Measurements from ENCODE around the gene CCL3.
"Not testable (repeated sequence)": the region's sequence is repeated elsewhere in the genome, so short reads cannot be mapped to it uniquely, and the experiment has no call there.

Gene CCL3

DNA sequence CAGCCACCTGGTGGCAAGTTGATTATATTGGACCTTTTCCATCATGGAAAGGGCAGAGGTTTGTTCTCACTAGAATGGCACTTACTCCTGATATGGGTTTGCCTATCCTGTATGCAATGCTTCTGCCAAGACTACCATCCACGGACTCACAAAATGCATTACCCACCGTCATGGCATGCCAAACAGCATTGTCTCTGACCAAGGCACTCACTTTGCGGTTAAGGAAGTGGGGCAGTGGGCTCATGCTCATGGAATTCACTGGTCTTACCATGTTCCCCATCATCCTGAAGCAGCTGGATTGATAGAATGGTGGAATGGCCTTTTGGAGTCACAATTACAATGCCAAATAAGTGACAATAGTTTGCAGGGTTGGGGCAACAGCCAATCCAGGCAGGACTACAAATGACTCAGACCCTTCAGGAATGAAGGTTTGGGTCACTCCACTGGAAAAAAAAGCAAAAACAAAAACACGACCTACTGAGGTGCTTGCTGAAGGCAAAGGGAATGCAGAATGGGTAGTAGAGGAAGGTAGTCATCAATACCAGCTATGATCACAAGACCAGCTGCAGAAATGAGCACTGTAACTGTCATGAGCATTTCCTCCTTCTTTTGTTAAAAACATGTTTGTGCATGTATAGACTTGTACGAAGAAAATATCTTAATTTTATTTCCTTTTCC lies 25.2 kb upstream of the CCL3 start:
- DNase-seq: not testable (repeated sequence)

DNA sequence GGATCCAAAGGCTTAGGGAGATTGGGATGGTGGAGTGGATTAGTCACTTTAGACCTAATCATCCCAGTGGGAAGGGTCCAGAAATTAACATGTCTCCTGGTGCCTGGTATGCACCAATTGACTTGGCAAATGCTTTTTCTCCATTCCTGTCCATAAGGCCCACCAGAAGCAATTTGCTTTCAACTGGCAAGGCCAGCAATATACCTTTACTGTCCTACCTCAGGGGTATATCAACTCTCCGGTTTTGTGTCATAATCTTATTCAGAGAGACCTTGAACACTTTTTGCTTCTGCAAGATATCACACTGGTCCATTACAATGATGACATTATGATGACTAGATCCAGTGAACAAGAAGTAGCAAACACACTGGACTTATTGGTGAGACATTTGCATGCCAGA lies 23.2 kb upstream of the CCL3 start:
- not testable (repeated sequence) for DNase-seq

DNA sequence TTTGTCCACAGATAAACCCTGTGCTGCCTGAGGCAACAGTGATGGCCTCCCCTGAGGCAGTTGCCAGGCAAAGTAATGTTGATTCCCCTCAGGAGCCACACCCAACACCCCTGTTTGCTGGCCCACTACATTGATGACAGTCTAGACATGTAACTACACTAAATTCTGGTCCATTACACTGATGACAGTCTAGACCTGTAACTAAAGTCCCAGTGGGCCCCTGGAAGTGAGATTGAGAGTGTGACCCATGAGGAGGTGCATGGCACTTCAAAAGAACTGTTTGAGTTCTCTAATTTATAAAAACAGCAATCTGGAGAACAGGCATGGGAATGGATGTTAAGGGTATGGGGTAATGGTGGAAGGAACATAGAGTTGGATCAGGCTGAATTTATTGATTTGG lies 22.6 kb upstream of the CCL3 start:
- DNase-seq: no peak

DNA sequence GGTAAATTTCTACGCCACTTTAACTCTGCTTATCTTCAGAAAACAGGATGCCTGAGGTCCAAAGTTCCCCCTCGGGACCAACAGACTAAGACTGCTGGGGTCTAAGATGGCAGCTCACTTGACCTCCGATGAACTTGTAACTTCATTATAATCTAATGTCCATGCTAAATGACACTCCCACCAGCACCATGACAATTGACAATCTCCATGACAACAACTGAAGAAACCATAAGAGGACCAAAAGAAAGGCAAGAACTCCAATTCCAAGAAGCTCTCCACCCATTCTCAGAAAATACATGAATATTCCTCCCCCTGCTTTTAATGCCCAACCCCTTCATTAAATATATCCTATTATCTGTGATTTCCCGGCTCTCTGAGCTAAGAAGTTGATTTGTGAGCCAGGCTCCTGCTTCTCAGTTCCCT lies 21.1 kb upstream of the CCL3 start:
- no peak for DNase-seq

DNA sequence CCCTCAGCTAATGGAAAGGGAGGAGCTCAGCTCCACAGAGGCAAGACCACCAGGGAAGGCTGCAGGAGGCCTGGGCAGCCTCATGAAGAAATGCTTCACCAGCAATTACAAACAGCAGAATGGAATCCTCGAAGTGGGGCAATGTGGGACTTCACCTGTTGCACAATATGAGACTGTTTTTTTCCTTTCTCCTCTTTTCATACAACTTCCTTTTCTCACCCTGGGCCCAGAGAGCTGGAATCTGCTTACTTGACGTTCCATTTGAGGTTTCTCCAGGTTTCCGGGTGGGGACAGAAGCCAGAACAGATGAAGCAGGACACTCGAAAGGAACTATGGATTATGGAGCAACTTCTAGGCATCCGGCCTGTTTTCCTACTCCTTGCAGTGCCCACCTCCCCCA lies 18.3 kb upstream of the CCL3 start:
- DNase-seq: not testable (repeated sequence)

DNA sequence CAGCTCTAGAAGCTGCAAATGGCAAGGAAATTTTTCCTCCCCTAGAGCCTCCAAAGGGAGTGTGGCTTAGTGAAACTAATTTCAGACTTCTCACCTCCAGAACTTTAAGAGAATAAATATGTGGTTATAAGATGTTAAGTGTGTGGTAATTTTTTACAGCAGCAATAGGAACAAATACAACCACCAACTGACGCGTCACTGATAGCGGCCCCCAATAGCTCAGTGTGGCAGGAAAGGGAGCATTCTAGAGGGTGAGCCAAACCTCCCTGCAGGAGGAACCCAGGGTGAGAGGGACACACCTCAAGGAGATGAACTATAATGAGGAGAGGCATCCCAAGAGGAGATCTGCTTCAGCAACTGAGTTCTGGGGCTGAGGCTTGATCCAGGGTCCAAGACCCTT lies 17.7 kb upstream of the CCL3 start:
- no peak for DNase-seq

DNA sequence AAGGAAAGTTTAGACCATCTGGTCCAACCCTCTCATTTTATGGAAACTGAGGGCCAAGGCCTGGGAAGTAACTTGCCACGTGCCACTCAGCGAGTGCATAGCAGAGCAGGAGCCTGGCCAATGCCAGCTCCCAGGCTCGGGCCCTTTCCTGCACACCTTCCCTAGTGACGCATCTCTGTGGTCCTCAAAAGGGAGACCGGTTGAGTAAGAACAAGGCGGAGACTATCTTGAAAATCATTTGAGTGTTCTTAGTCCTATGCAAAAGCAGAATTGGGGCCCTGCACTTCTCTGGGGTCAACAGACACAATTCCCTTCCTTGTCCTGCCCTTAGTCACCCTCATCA lies 16.5 kb upstream of the CCL3 start:
- DNase-seq: no peak

DNA sequence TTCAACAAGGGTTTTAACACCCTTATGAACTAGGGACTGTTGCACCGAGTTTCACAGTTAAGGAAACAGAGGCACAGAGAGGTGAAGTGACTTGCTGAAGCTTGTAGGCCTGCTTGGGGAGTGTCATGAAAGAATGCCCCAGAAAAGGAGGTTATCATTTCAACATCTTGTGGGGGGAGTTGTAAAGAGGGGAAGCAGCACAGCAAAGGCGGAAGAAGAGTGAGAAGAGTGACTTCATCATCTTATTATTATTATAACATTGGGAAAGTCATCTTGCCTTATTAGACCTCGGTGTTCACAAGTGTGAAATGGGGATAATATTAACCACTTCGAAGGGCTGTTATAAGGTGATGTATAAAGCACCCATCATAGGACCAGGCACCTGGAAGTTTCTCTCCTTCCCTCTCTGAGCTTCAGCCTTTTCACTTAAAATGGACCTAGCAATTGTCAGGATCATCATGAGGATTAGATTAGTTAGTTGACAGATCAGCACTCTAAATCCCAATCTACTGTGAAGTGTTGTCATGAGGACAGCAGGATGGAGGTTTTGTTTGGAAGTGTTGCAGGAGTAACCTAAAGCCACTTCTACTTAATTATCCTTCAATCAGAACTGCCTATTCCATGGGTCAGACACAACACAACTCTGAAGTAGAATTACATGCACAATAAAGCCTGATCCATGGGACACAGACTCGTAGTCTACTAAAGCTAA lies 16.0 kb upstream of the CCL3 start:
- DNase-seq: no peak

DNA sequence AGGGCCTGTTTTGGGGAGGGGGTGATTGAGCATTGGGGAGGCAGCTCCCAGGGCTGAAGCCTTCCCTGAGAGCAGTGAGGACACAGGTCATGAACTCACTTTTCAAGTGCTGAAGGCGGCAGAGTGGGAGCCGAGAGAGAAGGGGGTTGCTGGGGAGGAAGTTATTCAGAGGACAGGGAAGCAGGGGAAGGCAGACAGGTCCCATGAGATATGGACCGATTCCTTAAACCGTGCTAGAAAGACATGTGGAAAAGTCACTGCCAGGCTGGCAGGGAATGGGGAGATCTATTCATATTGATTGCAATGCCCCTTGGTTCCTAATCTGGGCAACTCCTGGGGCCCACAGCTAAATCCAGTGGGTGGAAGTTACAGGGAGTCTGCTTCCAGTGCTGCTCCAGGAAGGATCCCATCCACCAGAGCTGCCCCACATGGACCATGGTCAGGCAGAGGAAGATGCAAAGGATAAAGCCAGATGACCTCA lies 14.8 kb upstream of the CCL3 start:
- DNase-seq: no peak

DNA sequence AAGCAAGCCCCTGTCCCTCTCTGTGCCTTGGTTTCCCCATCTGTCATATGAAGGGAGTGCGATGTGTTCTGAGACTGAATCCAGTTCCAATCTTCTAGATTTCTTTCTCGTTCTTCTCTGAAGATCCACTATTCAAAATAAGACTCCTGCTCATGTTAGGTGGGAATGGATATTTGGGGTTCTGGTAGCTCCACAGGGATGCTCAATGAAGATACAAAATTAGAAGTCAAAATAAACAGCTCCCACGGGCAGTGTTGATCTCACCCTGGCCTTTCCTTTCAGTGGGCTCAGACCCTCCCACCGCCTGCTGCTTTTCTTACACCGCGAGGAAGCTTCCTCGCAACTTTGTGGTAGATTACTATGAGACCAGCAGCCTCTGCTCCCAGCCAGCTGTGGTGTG lies 14.3 kb upstream of the CCL3 start:
- not testable (repeated sequence) for DNase-seq

DNA sequence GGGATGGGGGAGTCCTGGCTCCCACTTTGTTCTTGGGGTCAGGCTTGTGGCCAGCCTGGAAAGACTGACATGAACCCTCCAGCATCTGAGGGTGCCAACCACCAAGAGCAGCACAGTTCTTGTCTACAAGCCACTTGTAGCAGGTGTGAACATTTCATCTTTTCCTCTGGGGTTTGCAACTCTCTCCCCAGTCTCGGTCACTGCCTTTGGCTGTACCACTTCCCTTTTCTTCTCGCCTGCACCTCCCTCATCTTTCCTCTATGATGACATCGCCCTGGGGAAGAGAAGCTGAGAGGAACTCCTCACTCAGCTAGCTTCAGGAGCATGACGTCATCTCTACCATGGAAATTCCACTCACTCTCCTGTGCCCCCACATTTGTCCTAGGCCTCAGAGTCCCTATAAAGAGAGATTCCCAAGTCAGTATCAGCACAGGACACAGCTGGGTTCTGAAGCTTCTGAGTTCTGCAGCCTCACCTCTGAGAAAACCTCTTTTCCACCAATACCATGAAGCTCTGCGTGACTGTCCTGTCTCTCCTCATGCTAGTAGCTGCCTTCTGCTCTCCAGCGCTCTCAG lies 13.5 kb upstream of the CCL3 start, which contains the start of gene CCL4:
Gene CCL4, plus strand, starts transcription at position 427 of the 575 bp plus-strand sequence. Its CDS starts 79 bp downstream, at position 506.
- peak; percentile 68 for DNase-seq

DNA sequence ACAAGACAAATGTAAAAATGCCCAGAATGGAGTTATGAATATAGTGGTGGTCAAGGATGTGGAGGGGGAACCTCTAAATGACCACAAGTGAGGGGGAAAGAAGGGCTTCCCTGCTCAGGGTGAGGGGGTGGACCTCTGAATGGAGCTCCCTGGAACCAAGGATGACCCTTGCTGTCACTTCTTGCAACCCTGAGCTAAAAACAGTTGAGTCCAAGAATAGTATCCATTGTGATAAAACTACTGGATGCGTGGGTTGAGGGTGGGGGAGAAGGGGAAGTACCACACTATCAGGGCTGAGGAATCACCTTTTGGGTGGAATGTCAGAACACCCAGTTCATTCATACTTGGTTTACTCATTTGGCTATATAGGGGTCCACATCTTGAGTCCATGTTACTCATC lies 9.1 kb upstream of the CCL3 start:
- not testable (repeated sequence) for DNase-seq

DNA sequence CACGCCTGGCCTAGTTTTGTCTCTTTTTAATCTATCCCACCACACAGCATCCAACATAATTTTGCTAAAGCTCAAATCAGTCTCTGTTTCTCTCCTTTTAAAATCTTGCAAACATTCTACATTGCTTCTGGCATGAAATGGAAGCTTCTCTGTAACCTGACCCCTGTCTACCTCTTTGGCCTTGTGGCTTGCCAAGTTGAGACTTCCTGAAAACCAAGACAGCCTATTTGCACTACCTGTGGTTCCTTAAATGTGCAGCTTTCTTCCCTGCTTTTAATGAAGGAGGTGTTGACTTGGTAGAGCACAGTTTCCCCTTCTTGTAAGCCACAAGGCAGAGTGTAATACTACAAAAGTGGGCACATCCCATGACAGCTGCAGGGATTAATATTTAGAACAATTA lies 6.0 kb upstream of the CCL3 start:
- no peak for DNase-seq

DNA sequence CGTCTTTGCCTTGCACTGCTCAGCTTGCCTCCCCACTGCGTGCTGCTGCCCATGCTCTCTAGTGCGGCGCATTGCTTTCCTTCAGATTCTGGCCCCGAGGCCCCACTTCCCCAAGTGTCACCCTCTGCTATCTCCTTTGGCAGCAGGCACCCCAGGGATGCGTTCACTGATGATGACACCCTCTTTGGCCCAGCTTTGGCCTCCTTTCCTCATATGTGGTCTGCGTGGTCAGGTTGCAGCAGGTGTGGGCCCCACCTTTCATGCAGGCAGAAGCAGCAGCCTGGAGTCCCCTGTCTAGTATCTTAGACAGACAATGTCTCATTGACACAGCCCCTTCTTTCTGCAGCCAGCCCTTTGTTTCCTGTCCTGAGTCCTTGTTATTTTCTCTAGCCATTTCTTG lies 4.8 kb upstream of the CCL3 start:
- DNase-seq: no peak

DNA sequence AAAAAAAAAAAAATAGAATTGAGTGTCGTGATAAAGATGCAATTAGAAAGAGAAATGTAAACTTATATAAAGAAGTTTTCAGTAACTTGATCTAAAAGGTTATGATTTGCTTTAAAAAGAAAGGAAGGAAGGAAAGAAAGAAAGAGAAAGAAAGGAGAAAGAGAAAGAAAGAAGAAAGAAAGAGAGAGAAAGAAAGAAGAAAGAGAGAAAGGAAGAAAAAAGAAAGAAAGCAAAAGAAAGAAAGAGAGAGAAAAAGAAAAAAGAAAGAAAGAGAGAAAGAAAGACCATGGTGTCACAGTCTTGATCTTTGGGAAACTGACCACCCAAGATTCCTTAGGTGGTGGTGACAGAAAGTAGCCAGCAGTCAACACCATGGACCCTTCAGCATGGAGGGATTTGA lies 4.3 kb upstream of the CCL3 start:
- no peak for DNase-seq

DNA sequence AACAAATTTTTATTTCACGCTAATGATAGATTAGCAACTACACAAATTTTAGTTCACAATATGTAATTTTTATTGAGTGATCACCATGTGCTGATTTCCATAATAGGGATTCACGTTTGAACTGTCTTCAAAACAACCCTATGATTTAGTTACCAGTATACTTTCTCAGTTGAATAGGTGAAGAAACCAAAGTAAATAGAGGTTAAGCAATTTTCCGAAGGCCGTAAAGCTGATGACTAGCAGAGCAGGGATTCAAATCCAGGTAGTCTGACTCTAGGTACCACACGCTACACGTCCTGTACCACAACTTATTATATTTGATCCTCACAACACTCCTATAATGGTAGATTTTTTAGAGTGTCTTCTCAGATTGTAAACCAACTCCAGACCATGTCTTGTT lies 2.8 kb upstream of the CCL3 start:
- not testable (repeated sequence) for DNase-seq

DNA sequence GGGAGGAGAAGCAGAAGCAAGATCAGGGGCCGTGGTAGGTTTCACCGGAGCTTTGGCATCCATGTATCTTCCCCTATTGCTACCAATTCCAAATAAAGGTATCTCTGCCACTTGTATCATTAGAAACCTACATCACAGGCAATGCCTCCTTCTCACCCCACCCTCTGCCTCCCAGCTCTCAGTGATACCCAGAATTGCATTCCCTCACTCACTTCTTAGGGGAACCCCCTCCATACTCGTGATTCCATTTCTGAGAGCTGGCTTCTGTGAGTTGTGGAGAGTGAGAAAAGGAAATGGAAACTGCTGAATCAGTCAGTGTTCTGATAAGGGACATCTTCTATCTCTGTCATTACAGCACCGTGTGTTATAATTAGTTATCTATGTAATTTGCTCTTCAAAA lies 2.3 kb upstream of the CCL3 start:
- no peak for DNase-seq

DNA sequence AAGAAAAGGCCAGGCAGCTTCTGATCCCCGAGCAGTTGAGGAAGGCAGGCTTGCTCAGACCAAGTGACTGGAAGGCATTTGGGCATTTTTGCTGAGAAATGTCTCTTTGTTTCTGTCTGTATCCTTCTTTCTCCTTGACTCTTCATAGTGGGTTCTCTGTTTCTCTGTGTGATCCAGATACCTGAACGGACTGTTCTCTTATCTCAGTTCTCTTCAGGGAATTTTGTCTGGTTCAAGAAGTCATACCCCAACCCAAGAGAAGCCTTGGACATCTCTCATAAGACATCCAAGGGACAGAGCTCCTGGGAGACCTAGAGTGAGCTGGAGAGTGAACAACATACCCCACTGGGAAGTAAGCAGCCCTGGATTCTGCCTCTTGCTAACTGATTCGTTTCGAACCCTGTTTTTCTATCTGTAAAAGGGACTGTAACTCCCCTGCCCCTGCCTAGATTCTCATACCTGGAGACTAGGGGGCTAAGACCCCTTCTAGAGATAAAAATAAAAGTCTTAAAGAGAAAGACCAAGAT lies 541 bp downstream of the CCL3 start:
- no peak for DNase-seq

DNA sequence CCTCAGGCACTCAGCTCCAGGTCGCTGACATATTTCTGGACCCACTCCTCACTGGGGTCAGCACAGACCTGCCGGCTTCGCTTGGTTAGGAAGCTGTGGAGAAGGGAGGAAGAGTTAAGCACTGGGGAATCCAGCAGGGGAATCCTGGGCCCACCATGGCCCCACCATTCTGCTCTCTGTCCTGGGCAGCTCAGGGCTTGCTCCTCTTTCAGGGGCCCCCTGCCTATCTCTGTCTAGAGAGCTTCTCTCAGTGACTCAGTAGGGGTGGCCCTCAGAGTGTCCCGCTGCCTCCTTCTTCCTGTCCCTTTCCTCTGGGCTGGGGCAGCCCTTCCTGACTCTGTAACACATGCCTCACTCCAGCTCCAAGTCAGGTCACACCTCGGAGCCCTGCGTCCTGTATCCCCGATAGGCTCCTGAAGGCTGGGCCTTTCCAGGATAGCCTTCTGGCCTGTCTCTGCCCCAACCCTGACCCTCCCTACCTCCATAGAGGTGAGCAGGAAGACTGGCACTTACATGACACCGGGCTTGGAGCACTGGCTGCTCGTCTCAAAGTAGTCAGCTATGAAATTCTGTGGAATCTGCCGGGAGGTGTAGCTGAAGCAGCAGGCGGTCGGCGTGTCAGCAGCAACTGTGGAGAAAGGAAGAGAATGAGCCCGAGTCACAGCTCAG lies 1.1 kb downstream of the CCL3 start:
- DNase-seq: no peak

DNA sequence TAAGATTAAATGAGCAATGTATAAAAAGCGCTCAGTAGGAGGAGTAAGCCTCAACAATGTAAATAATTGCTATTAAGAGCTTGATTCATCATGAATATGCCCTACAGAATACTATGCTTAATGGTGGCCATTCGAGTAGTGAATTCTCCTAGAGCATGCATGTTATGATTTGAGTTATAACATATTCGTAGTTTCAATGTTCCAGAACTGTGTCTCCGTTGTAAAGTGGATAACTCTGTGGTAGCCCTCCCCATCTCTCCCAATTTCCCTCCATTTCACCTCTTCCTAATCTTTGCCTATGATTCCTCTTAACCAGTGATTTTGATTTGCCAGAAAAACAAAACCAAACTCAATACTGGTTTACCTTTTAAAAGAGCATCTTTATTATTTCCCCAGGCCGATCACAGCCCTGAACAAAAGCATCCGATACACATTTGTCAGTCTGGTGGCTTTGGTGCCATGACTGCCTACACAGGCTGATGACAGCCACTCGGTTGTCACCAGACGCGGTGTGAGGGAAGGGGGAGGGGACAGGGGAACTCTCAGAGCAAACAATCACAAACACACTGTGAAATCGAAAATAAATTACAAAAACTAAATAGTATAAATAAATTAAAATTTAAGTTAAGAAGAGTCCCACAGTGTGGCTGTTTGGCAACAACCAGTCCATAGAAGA lies 1.9 kb downstream of the CCL3 start:
- not testable (repeated sequence) for DNase-seq

DNA sequence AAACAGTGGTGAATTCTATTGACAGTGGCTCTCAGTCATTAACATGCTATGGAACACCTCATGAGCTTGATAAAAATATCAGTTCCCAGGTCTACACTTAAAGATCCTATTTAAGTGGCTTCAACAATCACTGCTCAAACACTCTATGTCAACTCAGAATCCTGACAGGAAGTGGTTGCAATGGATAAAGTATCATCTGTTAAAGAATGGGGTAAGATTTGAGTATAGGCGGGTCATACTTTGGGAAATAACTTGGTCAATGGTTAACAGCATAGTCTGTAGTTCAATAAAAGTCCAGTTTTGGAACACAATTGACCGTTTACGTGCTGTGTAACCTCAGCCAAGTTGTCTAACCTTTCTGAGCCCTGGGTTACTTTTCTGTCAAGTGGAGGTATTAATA lies 2.5 kb downstream of the CCL3 start:
- not testable (repeated sequence) for DNase-seq

DNA sequence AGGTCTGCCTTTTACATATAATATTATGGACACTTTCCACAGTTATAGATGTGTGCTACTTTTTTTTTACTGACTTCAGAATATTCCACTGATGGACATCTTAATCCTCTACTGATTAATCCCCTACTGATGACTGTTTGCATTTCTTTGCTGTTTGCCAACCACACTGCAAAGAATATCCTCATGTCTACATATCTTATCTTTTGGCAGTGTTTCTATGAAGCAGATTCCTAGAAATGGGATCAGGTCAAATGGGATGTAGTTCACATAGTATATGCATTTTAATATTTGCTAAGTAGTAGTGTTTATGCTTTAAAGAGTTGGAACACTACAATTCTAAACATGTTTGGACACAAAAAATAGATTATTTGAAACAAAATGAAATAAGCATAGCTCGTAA lies 3.2 kb downstream of the CCL3 start:
- DNase-seq: no peak

DNA sequence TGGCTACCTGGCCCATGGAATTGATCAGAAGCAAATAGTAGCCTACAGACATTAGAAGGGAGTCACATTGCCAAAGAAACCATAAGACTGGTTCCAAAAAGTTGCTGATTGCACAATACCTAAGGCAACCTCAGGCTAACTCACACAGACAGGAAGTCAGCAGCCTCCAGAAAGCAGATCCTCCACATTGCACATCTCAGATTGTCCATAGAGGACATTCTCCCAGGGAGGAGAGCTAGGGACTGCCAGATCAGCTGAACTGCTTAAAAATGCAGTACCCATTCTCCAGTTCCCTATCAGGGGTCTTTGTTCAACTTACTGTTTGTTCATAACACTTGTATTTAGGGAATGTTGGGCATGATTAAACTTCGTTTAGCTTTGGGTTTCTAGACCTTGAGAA lies 4.2 kb downstream of the CCL3 start:
- no peak for DNase-seq

All from activated CD8-positive, alpha-beta memory T cell treated with anti-CD3 and anti-CD28 coated beads, Interleukin-2, amount 50 U/mL, for 48 hours (primary cell).